CD4-positive, alpha-beta T cell (primary cell): ENCODE results near the gene SNED1. TPM values are rescaled to one million over a fixed set of nuclear protein-coding genes. Genes with fewer than 3 reads are reported as not detected.

Source experiments
- ATAC-seq: fragments of 200-7000 bp; cut with Tn5 transposase; one replicate; pipeline ENCODE4 v1.10.0; 2022; ENCODE audit warnings: mild to moderate bottlenecking; ENCODE audit not compliant: poor library complexity
- CTCF ChIA-PET: fragments of 350-600 bp; sonication (Branson Sonifier 250); formaldehyde crosslinking; loops from one replicate; lab custom pipeline; 2021; ENCODE audit warnings: antibody characterized with exemption, inconsistent platforms; lab: Charles Lee
- POLR2A ChIA-PET: fragments of 350-600 bp; sonication (Branson Sonifier 250); formaldehyde crosslinking; loops from one replicate; lab custom pipeline; 2021; ENCODE audit warnings: antibody characterized with exemption, inconsistent platforms; lab: Charles Lee
- DNase-seq, 14 experiments: peaks; one replicate each; pipeline ENCODE4 v3.0.0-alpha.2; 2013 to 2020; ENCODE audit warnings: mixed read lengths in 2 of 14
- H3K27ac ChIP-seq, 2 donors: one replicate each; pipeline versions ENCODE4 v1.5.1 to v1.7.0; 2013; ENCODE audit warnings: low read length in 2 of 2, low read depth in 1 of 2, mild to moderate bottlenecking in 1 of 2
- H3K27me3 ChIP-seq, 2 experiments: 1 replicate in 1 of 2; 2 replicates in 1 of 2; pipeline versions ENCODE4 v1.6.1 to v1.7.0; 2013; ENCODE audit warnings: low read length in 2 of 2, control low read depth in 1 of 2, mild to moderate bottlenecking in 1 of 2, moderate library complexity in 1 of 2; ENCODE audit not compliant: insufficient read depth in 2 of 2, control insufficient read depth in 1 of 2
- H3K36me3 ChIP-seq: one replicate; pipeline ENCODE4 v1.6.1; 2013; ENCODE audit warnings: low read length, control low read depth; ENCODE audit not compliant: insufficient read depth
- H3K4me1 ChIP-seq: one replicate; pipeline ENCODE4 v1.6.1; 2013; ENCODE audit warnings: low read length, control low read depth; ENCODE audit not compliant: insufficient read depth
- H3K4me3 ChIP-seq: one replicate; pipeline ENCODE4 v1.5.1; 2013; ENCODE audit warnings: mild to moderate bottlenecking, low read length, moderate library complexity
- H3K9me3 ChIP-seq, 2 experiments: 1 replicate in 1 of 2; 2 replicates in 1 of 2; pipeline versions ENCODE4 v1.6.1 to v1.7.0; 2013; ENCODE audit warnings: low read length in 2 of 2, mild to moderate bottlenecking in 2 of 2, control low read depth in 1 of 2, moderate library complexity in 1 of 2; ENCODE audit not compliant: control insufficient read depth in 1 of 2, insufficient read depth in 1 of 2
- H3K27ac Mint-ChIP-seq: one replicate; pipeline ENCODE4 v1.8.0; 2020; ENCODE audit warnings: mixed read lengths
- H3K27me3 Mint-ChIP-seq: one replicate; pipeline ENCODE4 v1.8.0; 2021; ENCODE audit warnings: mixed read lengths
- H3K36me3 Mint-ChIP-seq: one replicate; pipeline ENCODE4 v1.8.0; 2021; ENCODE audit warnings: low read depth, mixed read lengths
- H3K4me1 Mint-ChIP-seq: one replicate; pipeline ENCODE4 v1.8.0; 2021; ENCODE audit warnings: low read depth, mixed read lengths
- H3K4me3 Mint-ChIP-seq: one replicate; pipeline ENCODE4 v1.8.0; 2020; ENCODE audit warnings: mild to moderate bottlenecking, mixed read lengths
- H3K9me3 Mint-ChIP-seq: one replicate; pipeline ENCODE4 v1.8.0; 2020; ENCODE audit warnings: mixed read lengths
- intact Hi-C, 2 experiments: fragments of 100-400 bp; cut with DNase I in 1 of 2; cut with micrococcal nuclease in 1 of 2; formaldehyde crosslinking; loops; one replicate each; pipeline versions ENCODE4 v1.15.1 to v1.9.0; 2023 to 2025; cut with DNase I, micrococcal nuclease
- total RNA-seq, 174 experiments: library from RNA in 2 of 174; stranded (reverse) in 2 of 174; gene quantifications; one replicate each; pipeline ENCODE4 v1.2.3 and lab custom pipeline; 2021 to 2026
- TF ChIP-seq, protein P1 (sequence below): fragments of 200-600 bp; IDR thresholded peaks from one replicate; pipeline ENCODE4 v1.8.0; 2022; ENCODE audit warnings: antibody characterized with exemption, mild to moderate bottlenecking

Gene SNED1
- total RNA-seq, 2 experiments from 2014 or later, result 42.0 to 42.7 TPM

GRCh38 chr2:240981871-240982800, 16.3 kb upstream of the SNED1 start:
- ATAC-seq (no peak), DNase-seq (peak in 1 of 14 experiments; percentile 0)
- no peaks in the 10 kb centered on the region for H3K4me1 Mint-ChIP-seq
- Histone ChIP-seq H3K36me3 (no peaks in the 10 kb centered on the region), H3K27me3 (no peaks in the 10 kb centered on the region), H3K27ac (no peak overlapping the region), H3K9me3 (no peaks in the 10 kb centered on the region), H3K4me1 (peaks cover 6% of the 10 kb centered on the region), H3K4me3 (no peak overlapping the region)
- H3K27me3 Mint-ChIP-seq, result no peaks in the 10 kb centered on the region
- POLR2A ChIA-PET, result no interaction called here
- no peak overlapping the region for H3K27ac Mint-ChIP-seq
- H3K36me3 Mint-ChIP-seq, result no peaks in the 10 kb centered on the region
- no peak overlapping the region for H3K4me3 Mint-ChIP-seq
- intact Hi-C loops, result loop anchor here (5.0 kb wide), 2 partner anchors 70 to 170 kb away; partner anchors contain the start of gene PPP1R7 (in 2 of the 2)
- TF ChIP-seq, protein P1, sequence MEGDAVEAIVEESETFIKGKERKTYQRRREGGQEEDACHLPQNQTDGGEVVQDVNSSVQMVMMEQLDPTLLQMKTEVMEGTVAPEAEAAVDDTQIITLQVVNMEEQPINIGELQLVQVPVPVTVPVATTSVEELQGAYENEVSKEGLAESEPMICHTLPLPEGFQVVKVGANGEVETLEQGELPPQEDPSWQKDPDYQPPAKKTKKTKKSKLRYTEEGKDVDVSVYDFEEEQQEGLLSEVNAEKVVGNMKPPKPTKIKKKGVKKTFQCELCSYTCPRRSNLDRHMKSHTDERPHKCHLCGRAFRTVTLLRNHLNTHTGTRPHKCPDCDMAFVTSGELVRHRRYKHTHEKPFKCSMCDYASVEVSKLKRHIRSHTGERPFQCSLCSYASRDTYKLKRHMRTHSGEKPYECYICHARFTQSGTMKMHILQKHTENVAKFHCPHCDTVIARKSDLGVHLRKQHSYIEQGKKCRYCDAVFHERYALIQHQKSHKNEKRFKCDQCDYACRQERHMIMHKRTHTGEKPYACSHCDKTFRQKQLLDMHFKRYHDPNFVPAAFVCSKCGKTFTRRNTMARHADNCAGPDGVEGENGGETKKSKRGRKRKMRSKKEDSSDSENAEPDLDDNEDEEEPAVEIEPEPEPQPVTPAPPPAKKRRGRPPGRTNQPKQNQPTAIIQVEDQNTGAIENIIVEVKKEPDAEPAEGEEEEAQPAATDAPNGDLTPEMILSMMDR, result no peak
- no peaks in the 10 kb centered on the region for H3K9me3 Mint-ChIP-seq
- CTCF ChIA-PET, result no interaction called here

GRCh38 chr2:240982821-240983281, 15.6 kb upstream of the SNED1 start:
- Mint-ChIP-seq H3K4me3 (no peak overlapping the region), H3K9me3 (no peaks in the 10 kb centered on the region), H3K4me1 (no peaks in the 10 kb centered on the region), H3K36me3 (no peaks in the 10 kb centered on the region), H3K27ac (no peak overlapping the region), H3K27me3 (no peaks in the 10 kb centered on the region)
- no peaks in the 10 kb centered on the region for H3K9me3 ChIP-seq
- peaks cover 6% of the 10 kb centered on the region for H3K4me1 ChIP-seq
- H3K36me3 ChIP-seq, result no peaks in the 10 kb centered on the region
- no peak overlapping the region for H3K4me3 ChIP-seq
- no peaks in the 10 kb centered on the region for H3K27me3 ChIP-seq
- no peak overlapping the region for H3K27ac ChIP-seq
- ChIA-PET POLR2A (interaction anchor here (1.5 kb wide), 1 partner anchor 167 kb away, joined by 10 read pairs; the partner anchor contains the start of genes PASK and PPP1R7), CTCF (interaction anchor here (0.9 to 1.3 kb wide), 5 partner anchors 76 to 167 kb away, joined by 3 to 10 read pairs (median 6); partner anchors contain the start of genes PASK and PPP1R7)
- intact Hi-C loops, result loop anchor here (5.0 kb wide), 2 partner anchors 69 to 169 kb away; partner anchors contain the start of gene PPP1R7 (in 2 of the 2)
- TF ChIP-seq, protein P1, result no peak
- ATAC-seq (no peak), DNase-seq (no peak)

DNA sequence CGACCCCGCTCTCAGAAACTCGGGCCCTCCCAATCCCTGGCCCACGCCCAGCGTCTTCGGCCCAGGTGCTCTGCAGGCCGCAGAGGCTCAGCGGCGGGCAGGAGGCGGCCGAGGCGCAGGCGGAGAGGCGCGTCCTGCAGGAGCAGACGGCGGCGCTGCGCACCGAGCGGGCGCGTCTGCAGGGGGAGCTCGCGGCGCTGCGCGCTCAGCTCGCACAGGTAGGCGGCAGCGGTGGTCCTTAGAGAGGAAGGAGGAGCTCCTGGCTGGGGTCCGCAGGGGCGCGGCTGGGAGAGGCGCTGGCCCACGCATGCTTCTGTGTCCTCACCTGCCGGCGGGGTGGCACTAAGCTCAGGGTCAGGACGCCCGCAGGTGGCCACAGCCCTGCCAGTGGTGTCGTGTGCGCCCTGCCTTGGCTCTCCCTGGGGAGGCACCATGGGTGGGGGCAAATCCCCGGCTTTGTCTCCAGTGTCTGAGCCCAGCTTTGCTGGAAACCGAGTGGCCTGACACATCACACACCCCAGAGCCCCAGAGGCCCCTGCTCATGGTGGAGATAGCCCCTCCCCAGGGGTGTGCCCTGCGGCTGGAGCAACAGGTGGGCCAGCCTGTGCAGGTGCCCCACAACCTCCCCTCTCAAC, 14.9 kb upstream of the SNED1 start:
- DNase-seq (peak in 12 of 14 experiments; percentile 3 to 74 (median 33)), ATAC-seq (peak; percentile 93)
- H3K9me3 ChIP-seq, result no peaks in the 10 kb centered on the region
- ChIA-PET CTCF (interaction anchor here (0.7 to 1.3 kb wide), 6 partner anchors 75 to 167 kb away, joined by 3 to 10 read pairs (median 6); partner anchors contain the start of genes PASK and PPP1R7), POLR2A (interaction anchor here (1.5 kb wide), 1 partner anchor 167 kb away, joined by 10 read pairs; the partner anchor contains the start of genes PASK and PPP1R7)
- no peaks in the 10 kb centered on the region for H3K27me3 ChIP-seq
- H3K4me1 ChIP-seq, result peaks cover 6% of the 10 kb centered on the region
- no peak overlapping the region for H3K27ac Mint-ChIP-seq
- H3K9me3 Mint-ChIP-seq, result no peaks in the 10 kb centered on the region
- H3K27me3 Mint-ChIP-seq, result no peaks in the 10 kb centered on the region
- H3K4me3 ChIP-seq, result no peak overlapping the region
- H3K36me3 Mint-ChIP-seq, result no peaks in the 10 kb centered on the region
- no peak overlapping the region for H3K27ac ChIP-seq
- no peak overlapping the region for H3K4me3 Mint-ChIP-seq
- H3K36me3 ChIP-seq, result no peaks in the 10 kb centered on the region
- TF ChIP-seq, protein P1, result peak; percentile 65
- intact Hi-C loops, result loop anchor here (5.0 kb wide), 2 partner anchors 69 to 169 kb away; partner anchors contain the start of gene PPP1R7 (in 2 of the 2)
- no peaks in the 10 kb centered on the region for H3K4me1 Mint-ChIP-seq
